Neutrophil (primary cell): ENCODE measurements around the gene CWC25.

Experiments
- H3K27ac ChIP-seq: fragments of 200-600 bp; sonication (generic); 2 replicates; pipeline ENCODE4 v1.5.1; 2016; ENCODE audit warnings: mild to moderate bottlenecking, moderate library complexity
- H3K27me3 ChIP-seq: fragments of 200-600 bp; sonication (generic); 2 replicates; pipeline ENCODE4 v1.6.0; 2016; ENCODE audit warnings: mild to moderate bottlenecking
- H3K36me3 ChIP-seq: fragments of 200-600 bp; sonication (generic); 2 replicates; pipeline ENCODE4 v1.5.1; 2017
- H3K4me1 ChIP-seq, 2 experiments: fragments of 200-600 bp in 1 of 2; sonication (generic) in 1 of 2; 1 replicate in 1 of 2; 2 replicates in 1 of 2; pipeline versions ENCODE4 v1.5.1 to v1.6.1; 2013 to 2016; ENCODE audit warnings: low read depth in 1 of 2, low read length in 1 of 2, mild to moderate bottlenecking in 1 of 2, moderate library complexity in 1 of 2; ENCODE audit not compliant: control insufficient read depth in 1 of 2, insufficient read depth in 1 of 2
- H3K4me3 ChIP-seq, 2 experiments: fragments of 200-600 bp in 1 of 2; sonication (generic) in 1 of 2; 1 replicate in 1 of 2; 2 replicates in 1 of 2; pipeline ENCODE4 v1.5.1; 2013 to 2016; ENCODE audit warnings: low read depth in 1 of 2, low read length in 1 of 2, mild to moderate bottlenecking in 1 of 2, moderate library complexity in 1 of 2
- H3K9me3 ChIP-seq: fragments of 200-600 bp; sonication (generic); 2 replicates; pipeline ENCODE4 v1.5.1; 2016
- CTCF ChIP-seq: fragments of 200-600 bp; sonication (generic); IDR thresholded peaks from 2 replicates; pipeline ENCODE4 v1.5.1; 2016; ENCODE audit warnings: antibody characterized with exemption

CWC25 gene

DNA sequence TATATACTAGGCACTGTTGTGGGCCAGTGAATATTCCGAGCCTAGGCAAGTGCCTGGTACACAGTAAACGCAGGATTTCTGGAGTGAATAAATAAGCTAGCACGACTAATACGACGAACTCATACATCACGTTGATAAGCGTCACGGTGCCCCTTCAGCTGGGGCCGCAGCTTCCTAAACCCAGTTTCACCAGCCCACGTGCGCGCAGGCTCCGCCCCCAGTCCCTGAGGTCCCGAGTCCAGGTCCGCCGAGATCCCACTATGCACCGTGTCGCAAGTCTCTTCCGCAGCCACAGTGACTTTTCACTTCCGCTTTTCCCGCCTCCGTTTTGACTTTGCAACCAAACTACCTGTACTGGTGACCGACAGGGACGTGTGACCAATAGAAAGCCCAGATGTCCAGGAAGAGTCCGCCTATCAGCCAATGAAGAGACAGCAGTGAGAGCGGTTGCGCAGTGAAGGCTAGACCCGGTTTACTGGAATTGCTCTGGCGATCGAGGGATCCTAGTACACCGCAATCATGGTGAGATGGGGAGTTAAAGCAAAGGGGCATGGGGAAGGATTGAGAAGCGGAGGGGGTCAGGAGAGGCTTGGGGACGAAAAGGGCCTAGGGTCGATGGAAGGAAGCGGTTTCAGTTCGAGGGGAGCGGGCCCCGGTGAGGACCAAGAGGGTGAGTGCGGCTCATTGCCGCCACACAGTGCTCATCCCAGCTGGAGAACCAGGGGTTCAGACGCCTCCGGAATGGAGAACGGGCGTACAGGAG is 72.6 kb downstream of the CWC25 start, which contains the start of gene PSMB3:
Gene PSMB3, plus strand, starts transcription at position 434 of the 763 bp plus-strand sequence. Its CDS starts 86 bp downstream, at position 520.
- H3K36me3 ChIP-seq, result peaks cover 40% of the 10 kb centered on the region
- H3K27me3 ChIP-seq, result peaks cover 45% of the 10 kb centered on the region
- no peaks in the 10 kb centered on the region for H3K9me3 ChIP-seq
- peaks cover 63 to 64% of the 10 kb centered on the region in 2 experiments for H3K4me1 ChIP-seq
- peak within 1 kb of the TSS; percentile 91 to 97 for H3K4me3 ChIP-seq
- peak within 1 kb of the TSS; percentile 87 for H3K27ac ChIP-seq
- peak; percentile 45 for TF ChIP-seq CTCF

DNA sequence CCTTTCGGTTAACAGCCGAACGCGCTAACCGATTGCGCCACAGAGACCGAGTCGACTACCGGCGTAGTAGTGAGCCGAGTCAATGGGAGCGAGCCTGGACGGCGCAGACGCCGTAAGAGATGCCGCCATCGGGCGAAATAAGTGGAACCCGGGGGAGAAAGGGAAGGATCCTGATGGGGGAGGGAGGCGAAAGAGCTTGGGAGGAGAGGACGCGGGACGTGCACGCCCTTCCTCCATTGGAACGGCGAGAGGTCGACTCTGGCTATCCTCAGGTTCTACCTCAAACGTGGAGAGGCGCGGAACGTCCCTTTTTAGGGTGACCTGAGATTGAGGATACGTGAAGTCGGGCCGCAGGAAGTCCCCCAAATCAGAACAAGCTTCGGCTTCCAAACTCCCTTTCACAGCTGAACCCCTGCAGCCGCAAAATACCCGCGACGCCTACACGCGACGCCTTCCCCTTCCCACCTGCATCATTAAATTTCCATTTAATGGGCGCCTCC is 73.3 kb downstream of the CWC25 start:
- peak overlapping the region; percentile 91 to 97 for H3K4me3 ChIP-seq
- TF ChIP-seq CTCF, result no peak
- H3K4me1 ChIP-seq, result peaks cover 64 to 70% of the 10 kb centered on the region in 2 experiments
- peak overlapping the region; percentile 87 for H3K27ac ChIP-seq
- H3K36me3 ChIP-seq, result peaks cover 34% of the 10 kb centered on the region
- no peaks in the 10 kb centered on the region for H3K9me3 ChIP-seq
- peaks cover 51% of the 10 kb centered on the region for H3K27me3 ChIP-seq

GRCh38 chr17:38751144-38751807 is 73.8 kb downstream of the CWC25 start:
- peak overlapping the region; percentile 91 to 97 for H3K4me3 ChIP-seq
- TF ChIP-seq CTCF, result no peak
- peaks cover 64 to 70% of the 10 kb centered on the region in 2 experiments for H3K4me1 ChIP-seq
- H3K36me3 ChIP-seq, result peaks cover 28% of the 10 kb centered on the region
- H3K27me3 ChIP-seq, result peaks cover 57% of the 10 kb centered on the region
- no peak overlapping the region for H3K27ac ChIP-seq
- H3K9me3 ChIP-seq, result no peaks in the 10 kb centered on the region
